A549 (cell line): ENCODE measurements around the gene FUOM.

Source experiments
- CEBPB ChIP-seq, 2 experiments: fragments of >200 bp in 1 of 2; sonication (Bioruptor Twin) in 1 of 2; formaldehyde crosslinking in 1 of 2; IDR thresholded peaks; 2 replicates each; pipeline ENCODE4 v1.6.1; 2012 to 2016
- MAFK ChIP-seq: fragments of 450-650 bp; IDR thresholded peaks from 2 replicates; pipeline ENCODE4 v1.6.1; 2014; ENCODE audit not compliant: partially characterized antibody
- NFE2L2 ChIP-seq: fragments of 150-350 bp; conservative IDR thresholded peaks from 2 replicates; pipeline ENCODE4 v1.6.1; 2014; ENCODE audit warnings: low read length
- POLR2A ChIP-seq: IDR thresholded peaks from 2 replicates; pipeline ENCODE4 v1.6.1; 2012; ENCODE audit warnings: mild to moderate bottlenecking, low read length
- RAD21 ChIP-seq, 2 experiments: fragments of >200 bp in 1 of 2; sonication (Bioruptor Twin) in 1 of 2; formaldehyde crosslinking in 1 of 2; IDR thresholded peaks in 1 of 2; conservative IDR thresholded peaks in 1 of 2; 2 replicates in 1 of 2; 3 replicates in 1 of 2; pipeline ENCODE4 v1.6.1; 2012 to 2018; ENCODE audit warnings: inconsistent platforms in 1 of 2
- RFX5 ChIP-seq: fragments of 450-650 bp; IDR thresholded peaks from 2 replicates; pipeline ENCODE4 v1.7.1; 2014; ENCODE audit warnings: antibody characterized with exemption, mild to moderate bottlenecking, moderate library complexity
- ZC3H11A ChIP-seq: fragments of 450-650 bp; IDR thresholded peaks from 2 replicates; pipeline ENCODE4 v1.6.1; 2014; ENCODE audit warnings: antibody characterized with exemption, mild to moderate bottlenecking
- TF ChIP-seq, protein P1 (sequence below): fragments of >200 bp; sonication (Bioruptor Twin); formaldehyde crosslinking; IDR thresholded peaks from 3 replicates; pipeline ENCODE4 v1.5.1; 2016
- TF ChIP-seq, protein P2 (sequence below): IDR thresholded peaks from 2 replicates; pipeline ENCODE4 v1.6.1; 2012
- TF ChIP-seq, protein P3 (sequence below): fragments of >200 bp; sonication (Bioruptor Twin); formaldehyde crosslinking; IDR thresholded peaks from 3 replicates; pipeline ENCODE4 v1.6.1; 2016

DNA sequence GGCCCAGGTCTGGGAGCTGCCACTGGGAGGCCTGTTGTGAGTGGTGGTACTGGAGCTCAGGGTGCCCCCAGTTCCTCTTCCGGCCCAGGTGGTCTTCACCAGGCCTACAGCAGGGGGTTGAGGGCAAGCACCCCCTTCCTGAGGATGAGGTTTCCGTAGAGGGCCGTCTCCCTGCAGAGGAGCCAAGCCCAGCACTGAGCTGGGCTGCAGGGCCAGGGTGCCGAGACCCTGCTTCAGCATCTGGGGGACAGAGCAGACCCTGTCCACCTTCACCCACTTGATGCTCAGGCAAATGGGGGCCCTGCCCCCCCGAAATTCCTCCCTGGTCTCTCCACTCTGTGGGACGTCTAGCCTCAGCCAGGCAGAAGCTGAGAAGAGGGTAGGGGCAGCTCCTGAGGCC, 2.6 kb downstream of the FUOM start:
- TF ChIP-seq, protein P1, sequence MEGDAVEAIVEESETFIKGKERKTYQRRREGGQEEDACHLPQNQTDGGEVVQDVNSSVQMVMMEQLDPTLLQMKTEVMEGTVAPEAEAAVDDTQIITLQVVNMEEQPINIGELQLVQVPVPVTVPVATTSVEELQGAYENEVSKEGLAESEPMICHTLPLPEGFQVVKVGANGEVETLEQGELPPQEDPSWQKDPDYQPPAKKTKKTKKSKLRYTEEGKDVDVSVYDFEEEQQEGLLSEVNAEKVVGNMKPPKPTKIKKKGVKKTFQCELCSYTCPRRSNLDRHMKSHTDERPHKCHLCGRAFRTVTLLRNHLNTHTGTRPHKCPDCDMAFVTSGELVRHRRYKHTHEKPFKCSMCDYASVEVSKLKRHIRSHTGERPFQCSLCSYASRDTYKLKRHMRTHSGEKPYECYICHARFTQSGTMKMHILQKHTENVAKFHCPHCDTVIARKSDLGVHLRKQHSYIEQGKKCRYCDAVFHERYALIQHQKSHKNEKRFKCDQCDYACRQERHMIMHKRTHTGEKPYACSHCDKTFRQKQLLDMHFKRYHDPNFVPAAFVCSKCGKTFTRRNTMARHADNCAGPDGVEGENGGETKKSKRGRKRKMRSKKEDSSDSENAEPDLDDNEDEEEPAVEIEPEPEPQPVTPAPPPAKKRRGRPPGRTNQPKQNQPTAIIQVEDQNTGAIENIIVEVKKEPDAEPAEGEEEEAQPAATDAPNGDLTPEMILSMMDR = no peak
- TF ChIP-seq POLR2A = no peak
- TF ChIP-seq, protein P2, sequence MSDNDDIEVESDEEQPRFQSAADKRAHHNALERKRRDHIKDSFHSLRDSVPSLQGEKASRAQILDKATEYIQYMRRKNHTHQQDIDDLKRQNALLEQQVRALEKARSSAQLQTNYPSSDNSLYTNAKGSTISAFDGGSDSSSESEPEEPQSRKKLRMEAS = no peak
- TF ChIP-seq ZC3H11A = no peak
- TF ChIP-seq NFE2L2 = no peak
- no peak for TF ChIP-seq CEBPB (IDR thresholded peaks at IDR 0.05)
- TF ChIP-seq RFX5 = no peak
- TF ChIP-seq RAD21 (conservative IDR thresholded peaks at IDR 0.05 in 1 of 2, IDR thresholded peaks at IDR 0.05 in 1 of 2) = no peak
- no peak for TF ChIP-seq MAFK
- TF ChIP-seq, protein P3, sequence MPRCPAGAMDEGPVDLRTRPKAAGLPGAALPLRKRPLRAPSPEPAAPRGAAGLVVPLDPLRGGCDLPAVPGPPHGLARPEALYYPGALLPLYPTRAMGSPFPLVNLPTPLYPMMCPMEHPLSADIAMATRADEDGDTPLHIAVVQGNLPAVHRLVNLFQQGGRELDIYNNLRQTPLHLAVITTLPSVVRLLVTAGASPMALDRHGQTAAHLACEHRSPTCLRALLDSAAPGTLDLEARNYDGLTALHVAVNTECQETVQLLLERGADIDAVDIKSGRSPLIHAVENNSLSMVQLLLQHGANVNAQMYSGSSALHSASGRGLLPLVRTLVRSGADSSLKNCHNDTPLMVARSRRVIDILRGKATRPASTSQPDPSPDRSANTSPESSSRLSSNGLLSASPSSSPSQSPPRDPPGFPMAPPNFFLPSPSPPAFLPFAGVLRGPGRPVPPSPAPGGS = no peak
